ENCODE data around the gene ING3.
A peak's percentile ranks its signal among the peaks of the same experiment; 100 is the strongest.

ING3 gene, protein sequence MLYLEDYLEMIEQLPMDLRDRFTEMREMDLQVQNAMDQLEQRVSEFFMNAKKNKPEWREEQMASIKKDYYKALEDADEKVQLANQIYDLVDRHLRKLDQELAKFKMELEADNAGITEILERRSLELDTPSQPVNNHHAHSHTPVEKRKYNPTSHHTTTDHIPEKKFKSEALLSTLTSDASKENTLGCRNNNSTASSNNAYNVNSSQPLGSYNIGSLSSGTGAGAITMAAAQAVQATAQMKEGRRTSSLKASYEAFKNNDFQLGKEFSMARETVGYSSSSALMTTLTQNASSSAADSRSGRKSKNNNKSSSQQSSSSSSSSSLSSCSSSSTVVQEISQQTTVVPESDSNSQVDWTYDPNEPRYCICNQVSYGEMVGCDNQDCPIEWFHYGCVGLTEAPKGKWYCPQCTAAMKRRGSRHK

DNA sequence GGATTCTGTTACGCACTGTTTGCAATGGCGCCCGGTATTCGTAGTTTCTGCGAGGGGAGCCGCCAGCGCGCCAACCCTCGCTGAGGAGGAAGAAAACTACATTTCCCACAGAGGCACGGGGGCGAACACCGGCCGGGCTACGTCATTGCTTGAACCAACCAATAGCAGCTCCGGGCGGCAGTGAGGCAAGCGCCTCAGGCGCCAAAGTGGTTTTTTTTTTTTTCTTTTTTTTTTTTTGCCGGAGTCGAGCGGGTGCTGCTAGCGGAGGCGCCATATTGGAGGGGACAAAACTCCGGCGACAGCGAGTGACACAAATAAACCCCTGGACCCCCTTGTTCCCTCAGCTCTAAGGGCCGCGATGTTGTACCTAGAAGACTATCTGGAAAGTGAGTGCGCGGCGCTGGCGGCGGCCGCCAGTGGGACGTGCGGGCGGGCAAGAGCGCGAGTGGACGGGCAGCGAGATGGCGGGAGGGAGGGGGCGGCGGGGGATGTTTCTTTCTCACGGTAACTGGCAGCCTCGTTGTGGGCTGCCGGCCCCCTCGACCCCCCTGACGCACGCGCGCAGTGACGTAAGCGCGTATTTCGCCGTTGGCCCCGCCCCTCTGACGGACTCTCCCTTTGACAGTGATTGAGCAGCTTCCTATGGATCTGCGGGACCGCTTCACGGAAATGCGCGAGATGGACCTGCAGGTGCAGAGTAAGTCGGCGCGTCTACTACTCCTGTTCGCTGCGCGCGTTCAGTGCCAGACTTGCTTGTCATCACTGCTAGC, at the start of gene ING3:
Gene ING3, plus strand, starts transcription at position 239 of the 770 bp plus-strand sequence. Its CDS starts 120 bp downstream, at position 359.
- peak; percentile 93 to 95 for DNase-seq (ENCODE audit: extremely low read depth in 1 of 2, low read depth in 1 of 2)

DNA sequence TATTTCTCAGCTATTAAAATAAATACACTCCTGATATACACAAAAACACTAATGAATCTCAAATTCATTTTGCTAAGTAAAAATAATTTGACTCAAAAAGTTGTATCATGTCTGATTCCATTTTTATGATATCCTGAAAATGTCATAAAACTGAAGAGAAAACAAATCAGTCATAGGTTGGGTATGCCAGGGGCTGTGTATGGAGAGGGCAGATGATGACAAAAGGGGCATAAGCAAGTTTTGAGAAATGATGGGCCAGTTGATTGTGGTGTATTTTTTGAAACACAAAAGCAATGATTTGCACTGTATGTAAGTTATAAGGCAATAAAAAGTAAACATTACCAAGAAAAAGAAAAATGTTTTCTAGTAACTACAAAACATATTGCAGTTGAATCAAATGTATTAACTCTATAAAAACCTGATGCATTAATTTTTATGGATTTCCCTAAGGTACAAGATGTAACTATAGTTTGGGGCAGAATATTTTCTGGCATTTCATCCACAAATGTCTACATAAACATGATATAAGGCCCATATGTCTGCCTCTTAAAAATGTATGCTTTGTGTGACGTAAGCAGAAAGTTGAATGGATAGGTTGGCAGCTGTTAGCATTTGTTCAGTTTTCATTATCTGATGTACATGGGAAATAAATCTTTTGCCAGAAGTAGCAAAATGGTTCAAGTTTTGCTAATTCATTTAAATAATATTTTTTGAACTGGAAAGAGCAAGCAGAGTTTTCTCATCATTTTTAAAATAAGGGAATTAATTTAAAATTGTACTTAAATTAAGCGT, 35.1 kb upstream of the ING3 start:
- no peak for DNase-seq (ENCODE audit: extremely low read depth in 1 of 2, low read depth in 1 of 2)

DNA sequence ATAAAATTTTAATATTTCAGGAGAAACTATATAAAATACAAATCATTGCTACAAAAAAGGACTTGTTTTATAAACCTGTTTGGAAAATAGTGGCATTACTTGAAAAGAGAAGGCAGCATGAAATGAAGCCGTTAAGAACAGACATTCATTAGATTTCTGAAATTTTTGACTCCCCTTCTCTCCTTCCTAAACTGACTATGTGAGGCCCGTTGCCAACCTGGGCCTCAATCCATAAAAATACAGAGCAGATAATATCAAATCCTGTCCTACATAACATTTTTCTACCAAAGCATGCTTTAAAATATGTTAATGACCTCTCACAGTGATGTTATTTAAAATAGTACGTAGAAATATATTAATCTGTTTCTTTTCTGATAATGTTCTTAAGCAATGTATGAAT, 34.5 kb upstream of the ING3 start:
- no peak for DNase-seq (ENCODE audit: extremely low read depth in 1 of 2, low read depth in 1 of 2)

DNA sequence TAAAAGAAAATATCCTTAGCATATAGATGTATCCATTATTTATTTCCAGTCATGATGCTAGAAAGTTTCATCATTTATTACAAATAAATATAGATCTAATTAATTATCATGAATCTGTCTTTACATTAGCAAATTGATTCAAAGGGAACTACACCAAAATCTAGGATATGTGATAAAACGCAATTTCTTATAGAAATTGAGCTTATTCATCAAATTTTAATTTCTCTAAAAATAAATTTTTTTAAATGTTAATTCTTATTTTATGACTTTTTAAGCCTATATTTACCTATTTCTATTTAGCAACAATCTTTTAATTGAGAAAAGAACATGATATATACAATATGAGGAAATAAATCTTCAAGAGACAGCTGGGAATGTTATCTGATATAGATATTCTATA, 34.0 kb upstream of the ING3 start:
- DNase-seq (ENCODE audit: extremely low read depth in 1 of 2, low read depth in 1 of 2): no peak

DNA sequence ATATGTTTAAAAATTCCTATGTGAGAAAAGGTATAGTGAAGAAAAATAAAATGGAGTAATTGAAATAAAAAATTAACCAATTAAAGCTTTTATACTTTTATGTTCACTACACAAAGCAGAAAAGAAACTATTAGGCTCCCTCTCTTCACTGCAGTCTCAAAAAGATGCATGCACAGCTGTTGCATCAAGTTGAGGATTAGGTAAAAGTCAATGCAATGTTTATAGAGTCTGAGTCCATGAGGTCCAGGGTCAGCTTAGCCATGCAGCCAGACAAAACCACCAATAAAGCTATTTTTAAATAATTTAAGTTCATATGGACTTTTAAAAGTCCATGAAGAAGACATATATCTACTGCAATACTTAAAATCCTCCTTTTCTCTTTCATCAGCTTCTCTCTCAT, 31.1 kb upstream of the ING3 start:
- no peak for DNase-seq (ENCODE audit: extremely low read depth in 1 of 2, low read depth in 1 of 2)

DNA sequence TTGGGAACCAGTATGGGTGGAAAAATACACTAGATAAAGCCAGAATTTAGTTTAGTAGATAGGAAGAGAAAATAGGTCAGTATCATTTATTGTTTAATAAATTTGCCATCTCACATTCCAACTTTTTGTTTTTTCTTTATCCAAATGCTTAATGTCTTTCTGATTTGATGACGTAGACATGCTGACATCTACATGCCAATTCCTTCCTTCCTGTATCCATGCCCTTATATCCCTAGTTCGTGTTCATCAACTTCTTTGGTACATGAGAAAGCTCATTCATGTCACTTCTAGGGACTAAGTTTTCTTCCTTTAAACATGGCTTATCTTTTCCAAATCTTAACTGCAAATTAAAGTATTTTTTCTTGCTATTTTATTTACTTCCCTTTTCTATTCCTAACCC, 30.5 kb upstream of the ING3 start:
- no peak for DNase-seq (ENCODE audit: extremely low read depth in 1 of 2, low read depth in 1 of 2)

DNA sequence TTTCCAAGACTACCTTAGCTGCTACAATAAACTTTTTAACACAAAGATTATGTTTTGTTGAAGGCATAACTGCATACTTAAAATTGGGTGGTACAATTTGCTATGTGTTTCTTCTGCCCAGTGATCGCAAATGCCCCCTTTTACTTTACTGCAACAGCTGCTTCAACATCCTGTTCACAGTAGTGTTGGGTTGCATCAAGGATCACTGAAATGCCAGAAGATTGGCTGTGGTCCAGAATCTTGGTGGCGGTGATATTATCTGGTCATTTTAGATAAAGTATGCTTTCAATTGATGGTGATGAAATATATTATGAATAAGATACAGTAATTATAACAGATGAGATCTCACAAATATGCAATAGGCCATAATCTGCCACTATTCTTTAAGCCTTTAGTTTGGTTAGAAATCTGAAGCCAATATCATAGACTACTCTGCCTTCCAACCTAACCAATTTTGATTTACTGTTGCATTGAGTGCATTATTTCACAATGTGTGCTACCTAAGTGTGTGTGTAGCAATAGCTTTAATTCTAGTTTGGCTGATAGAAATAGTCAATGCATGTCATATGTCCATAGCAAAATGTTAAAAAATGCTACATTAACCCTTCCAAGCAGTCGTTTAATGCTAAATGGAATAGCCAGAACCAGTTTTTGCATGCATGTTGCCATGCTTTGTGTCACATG, 29.8 kb upstream of the ING3 start:
- DNase-seq (ENCODE audit: extremely low read depth in 1 of 2, low read depth in 1 of 2): no peak

DNA sequence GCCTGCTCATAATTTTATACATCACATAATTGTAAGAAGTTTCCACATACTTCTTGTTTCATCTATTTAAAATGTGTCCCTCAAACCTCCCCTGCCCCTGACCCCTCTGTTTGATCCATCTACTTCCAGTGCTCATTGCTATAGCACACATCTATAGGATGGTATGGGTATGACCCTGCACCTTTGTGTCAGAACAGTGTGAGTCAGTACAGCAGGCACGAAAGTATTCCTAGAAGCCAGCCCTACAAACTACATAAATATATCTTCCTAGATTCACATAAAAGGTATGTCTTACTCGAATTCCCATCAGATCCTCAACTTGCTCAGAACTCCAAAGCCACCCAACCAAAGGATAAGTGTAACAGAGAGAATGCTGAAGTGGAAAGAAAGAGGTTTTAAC, 25.7 kb upstream of the ING3 start:
- DNase-seq (ENCODE audit: extremely low read depth in 1 of 2, low read depth in 1 of 2): no peak

DNA sequence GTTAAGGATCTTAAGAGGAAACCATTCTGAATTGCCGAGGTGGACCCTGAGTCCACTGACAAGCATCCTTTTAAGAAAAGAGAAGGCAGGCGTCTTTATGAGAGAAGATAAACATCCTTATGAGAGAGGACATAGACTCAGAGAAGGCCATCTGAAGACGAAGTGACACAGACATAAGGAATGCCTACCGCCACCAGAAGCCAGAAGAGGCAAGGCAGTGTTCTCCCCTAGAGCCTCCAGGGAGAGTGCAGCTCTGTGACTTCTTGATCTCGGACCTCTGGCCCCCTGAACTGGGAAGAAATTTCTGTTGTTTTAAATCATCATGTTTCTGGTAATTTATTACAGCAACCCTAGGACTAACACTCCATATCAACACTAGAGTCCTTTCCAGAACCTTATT, 25.2 kb upstream of the ING3 start:
- DNase-seq (ENCODE audit: extremely low read depth in 1 of 2, low read depth in 1 of 2): no peak

DNA sequence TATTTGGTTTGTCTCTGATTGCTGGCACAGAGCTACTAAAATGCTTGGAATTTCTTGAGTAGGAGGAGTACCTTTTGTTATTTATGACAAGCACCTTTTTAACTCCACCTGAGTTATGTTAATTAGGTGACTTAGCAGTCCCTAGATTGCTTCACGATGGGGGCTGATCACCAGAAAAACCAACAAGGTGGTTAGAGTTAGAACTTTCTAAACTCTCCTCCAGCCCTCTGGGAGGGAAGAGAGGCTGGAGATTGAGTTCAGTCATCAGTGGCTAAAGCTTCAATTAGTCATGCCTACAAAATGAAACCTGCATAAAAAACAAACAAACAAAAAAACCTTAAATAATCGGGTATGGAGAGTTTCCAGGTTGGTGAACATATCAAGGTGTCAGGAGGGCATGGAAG, 23.6 kb upstream of the ING3 start:
- no peak for DNase-seq (ENCODE audit: extremely low read depth in 1 of 2, low read depth in 1 of 2)

DNA sequence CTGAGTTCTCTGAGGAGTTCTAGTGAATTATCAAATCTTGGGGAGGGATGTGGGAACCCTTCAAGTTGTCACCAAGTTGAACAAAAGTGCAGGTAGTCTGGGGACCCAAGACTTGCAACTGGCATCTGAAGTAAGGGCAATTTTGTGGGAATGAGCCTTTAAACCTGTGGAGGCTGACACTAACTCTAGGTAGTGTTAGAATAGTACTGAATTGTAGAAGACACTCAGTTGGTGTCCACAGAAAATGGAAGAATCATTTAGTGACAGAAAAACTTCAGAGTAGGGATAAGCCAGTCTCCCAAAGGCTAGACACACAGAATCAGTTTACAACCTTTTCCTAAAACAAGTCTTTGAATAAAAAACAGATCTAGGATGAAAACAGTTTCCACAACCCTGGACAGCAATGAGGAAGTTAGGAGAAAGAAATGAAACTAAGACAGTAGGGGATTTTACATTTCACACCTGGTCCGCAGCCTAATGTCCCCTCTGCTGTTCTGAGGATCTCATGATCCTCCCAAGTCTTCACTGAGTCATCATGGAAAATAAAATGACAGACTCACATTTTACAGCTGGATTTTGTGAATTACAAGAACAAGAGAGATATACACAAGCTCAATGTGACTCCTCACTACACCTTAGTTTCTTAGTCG, 23.0 kb upstream of the ING3 start:
- DNase-seq (ENCODE audit: extremely low read depth in 1 of 2, low read depth in 1 of 2): no peak

DNA sequence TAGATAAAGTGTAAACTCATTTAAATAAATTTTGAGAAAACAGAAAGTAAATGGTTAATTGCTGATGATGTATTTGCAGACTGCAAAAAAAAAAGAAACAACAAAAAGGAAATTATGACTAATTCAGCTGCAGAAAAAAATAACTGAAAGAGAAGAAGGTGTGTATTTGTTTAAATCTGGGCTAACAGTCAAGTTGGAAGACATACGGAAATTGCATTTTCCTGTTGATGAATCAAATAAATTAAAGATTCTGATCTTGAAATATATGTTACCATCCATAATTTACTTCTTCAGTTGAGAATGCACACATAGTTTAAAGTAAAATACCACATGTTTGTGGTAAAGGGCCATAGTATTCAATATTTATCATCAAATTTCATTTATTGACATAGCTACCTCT, 19.3 kb upstream of the ING3 start:
- DNase-seq (ENCODE audit: extremely low read depth in 1 of 2, low read depth in 1 of 2): no peak

DNA sequence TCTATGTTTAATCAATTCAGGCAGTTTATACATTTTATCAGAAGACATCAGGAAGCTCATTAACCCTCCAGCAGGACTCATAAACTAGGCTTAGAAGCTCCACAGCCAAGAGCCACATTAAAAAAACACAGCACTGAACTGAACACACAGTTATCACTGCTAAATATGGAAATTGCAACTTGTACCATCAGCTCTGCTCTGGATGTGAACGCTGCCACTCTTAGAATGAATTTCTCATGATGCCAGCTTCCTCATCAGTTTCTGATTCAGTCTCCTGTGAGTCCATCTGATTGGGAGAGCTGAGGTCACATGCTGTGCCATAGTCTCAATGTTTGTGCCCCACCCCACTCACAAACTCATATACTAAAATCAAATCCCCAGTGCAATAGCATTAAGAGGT, 17.1 kb upstream of the ING3 start:
- no peak for DNase-seq (ENCODE audit: extremely low read depth in 1 of 2, low read depth in 1 of 2)

DNA sequence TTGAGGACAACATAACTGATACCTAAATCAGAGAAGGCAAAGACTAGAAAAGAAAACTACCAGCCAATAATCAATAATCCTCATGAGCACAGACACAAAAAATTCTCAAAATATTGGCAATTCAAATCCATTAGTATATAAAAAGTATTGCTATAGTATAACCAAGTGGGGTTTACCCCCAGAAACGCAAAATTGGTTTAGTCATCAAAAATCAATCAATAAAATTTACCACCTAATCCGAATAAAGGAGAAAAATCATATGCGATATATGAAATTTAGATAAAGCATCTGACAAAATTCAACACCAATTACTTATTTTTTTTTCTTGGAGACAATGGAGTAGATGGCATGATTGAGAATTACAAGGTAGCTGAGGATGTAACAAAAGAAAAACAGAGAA, 11.2 kb upstream of the ING3 start:
- no peak for DNase-seq (ENCODE audit: extremely low read depth in 1 of 2, low read depth in 1 of 2)

DNA sequence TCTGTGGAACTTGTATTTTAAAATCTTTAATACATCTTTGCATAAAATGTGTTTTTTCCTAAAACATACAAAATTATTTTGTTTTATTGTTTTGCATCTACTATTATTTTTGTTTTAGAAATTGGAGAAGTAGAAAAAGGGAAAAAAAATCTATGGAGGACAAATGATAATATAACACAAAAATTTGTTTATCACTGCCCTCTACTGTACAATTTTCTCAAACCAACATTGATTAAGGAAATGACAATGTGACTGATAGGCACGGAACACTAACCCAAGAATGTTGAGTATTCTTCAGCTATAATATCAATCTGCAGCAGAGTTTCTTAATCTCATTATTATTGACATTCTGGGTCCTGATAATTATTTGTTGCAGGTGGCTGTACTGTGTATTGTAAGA, 9.5 kb upstream of the ING3 start:
- no peak for DNase-seq (ENCODE audit: extremely low read depth in 1 of 2, low read depth in 1 of 2)

DNA sequence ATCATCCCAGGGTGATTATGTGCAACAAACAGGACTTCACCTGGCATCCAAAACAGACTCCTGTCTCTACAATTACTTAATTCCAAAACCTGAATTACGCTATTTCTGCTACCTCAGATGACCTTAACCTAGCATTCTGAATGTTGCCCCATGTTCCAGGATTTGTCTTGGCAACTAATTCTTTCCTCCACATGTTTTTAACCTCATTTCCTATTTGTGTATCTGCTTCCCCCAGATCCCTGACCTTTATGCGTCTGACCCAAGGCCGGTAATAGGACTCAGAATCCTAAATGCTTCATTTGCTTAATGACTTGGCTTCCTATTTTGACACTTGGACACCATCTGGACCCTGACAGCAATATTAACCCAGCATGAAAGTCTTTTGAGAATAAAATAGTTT, 8.7 kb upstream of the ING3 start:
- DNase-seq (ENCODE audit: extremely low read depth in 1 of 2, low read depth in 1 of 2): no peak

DNA sequence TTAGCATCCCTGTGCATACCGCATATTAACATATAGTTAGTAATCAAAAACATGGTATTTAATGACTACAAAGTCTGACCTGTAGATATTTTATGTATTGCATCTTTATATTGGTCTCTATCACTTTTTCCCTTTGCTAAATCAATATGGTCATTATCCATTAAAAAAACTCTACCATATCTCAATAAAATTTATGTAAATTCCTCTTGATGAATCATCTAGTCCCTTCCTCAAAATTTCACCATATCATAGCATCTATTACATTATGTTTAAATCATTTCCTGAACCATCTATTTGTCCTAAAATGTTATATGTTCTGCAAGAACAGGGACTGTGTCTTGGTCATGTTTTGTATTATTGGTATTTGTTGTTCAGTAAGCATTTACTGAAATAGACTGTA, 7.7 kb upstream of the ING3 start:
- no peak for DNase-seq (ENCODE audit: extremely low read depth in 1 of 2, low read depth in 1 of 2)

DNA sequence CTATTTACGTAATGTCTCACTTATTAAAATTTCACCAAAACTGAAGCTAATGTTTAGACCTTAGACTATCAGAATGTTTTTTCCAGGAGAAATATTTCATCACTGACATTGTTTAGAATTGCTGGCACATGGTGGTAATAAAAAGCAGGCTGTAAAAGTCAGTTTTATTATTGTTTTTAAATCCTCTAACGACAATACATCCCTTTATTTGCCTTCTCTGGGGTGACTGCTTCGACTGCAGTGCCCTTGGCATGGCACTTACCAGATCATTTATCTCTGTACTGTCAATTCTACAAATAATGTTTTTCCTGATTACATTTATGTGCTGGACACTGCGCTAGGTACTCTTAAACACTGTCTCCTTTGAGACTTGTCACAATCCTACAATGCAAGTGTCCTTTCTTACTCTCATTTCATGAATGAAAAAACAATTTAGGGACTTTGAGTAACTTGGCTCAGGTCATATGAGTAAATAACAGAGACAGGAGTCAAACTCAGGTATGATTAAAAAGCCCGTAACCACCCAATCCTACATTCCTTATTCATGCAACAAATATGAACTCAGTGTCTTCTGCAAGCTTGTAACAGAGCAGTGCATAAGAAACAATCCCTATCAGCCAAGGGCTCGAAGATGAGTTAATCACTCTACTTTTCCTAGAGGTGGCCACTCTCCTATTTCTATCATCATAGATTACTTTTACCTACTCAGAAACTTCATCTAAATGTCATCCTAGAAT, 5.6 kb upstream of the ING3 start:
- DNase-seq (ENCODE audit: extremely low read depth in 1 of 2, low read depth in 1 of 2): no peak

DNA sequence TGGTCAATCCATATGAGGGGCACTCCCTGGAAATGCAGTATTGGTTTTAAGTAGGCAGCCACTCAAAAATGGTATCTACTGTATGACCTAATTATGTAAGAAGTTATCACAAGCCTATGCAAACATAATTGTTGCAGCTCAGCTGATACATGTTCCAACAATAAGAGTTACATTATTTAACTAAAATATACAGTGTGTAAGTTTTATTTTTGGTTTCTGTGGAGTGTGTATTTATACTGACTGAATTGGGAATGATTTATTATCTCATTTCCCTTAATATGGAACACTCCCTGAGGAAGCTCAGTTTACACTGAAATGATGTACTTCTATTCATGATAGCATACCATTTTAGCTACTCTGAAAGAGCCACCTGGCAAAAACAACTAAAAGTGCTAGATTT, 2.6 kb upstream of the ING3 start:
- DNase-seq (ENCODE audit: extremely low read depth in 1 of 2, low read depth in 1 of 2): no peak

DNA sequence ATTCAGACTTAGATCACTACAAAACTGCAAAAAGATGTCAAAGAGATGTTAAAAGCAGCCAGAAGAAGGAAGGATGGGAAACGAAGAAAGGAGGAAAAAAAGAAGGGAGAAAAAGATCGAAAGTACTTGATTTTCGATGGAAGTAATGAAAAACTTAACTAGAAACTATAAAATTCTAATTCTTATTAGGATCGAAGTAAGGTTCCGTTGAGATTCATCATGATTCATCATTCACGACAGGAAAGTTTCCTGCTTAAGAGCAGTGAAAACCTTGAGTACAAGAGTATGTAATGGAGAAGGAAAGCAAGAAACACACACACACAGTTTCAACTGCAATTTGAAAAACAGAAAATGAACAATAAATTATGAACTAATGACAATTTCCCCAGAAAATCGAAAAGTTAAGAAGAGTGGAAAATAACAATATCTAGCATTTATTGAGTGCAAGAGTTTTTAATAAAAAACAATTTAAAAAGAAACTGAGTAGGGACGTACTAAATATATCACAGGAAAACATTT, 1.1 kb upstream of the ING3 start:
- no peak for DNase-seq (ENCODE audit: extremely low read depth in 1 of 2, low read depth in 1 of 2)
